ENCODE data around the gene FBXW11. TPM values are rescaled to one million over a fixed set of nuclear protein-coding genes. Genes with fewer than 3 reads are reported as not detected.

Gene FBXW11
- 30.5 to 43.9 TPM (median 42.5 TPM) in 5 replicates for total RNA-seq (2022; extraction: Qiagen RNA extraction)

GRCh38 chr5:172006321-172007174 lies at the start of gene FBXW11:
TSS of gene FBXW11 (minus strand) at chr5:172006638. CDS start at chr5:172006502, 136 bp downstream.

Other genes with a start within 250 kb of the FBXW11 start
- gene SMIM23, start 220.8 kb downstream of the FBXW11 start, total RNA-seq (2022; extraction: Qiagen RNA extraction), result not detected in 5 replicates
- 15.4 to 24.3 TPM (median 21.7 TPM) in 5 replicates for gene STK10, start 181.6 kb upstream of the FBXW11 start, total RNA-seq (2022; extraction: Qiagen RNA extraction)
- gene EFCAB9, start 187.5 kb upstream of the FBXW11 start, total RNA-seq (2022; extraction: Qiagen RNA extraction), result not detected in 5 replicates

Measured in A549 treated with dexamethasone at 1 μM for 4 hours (cell line).